HCT116 (cell line): ENCODE data around the gene KIRREL3. TPM values are rescaled to one million over a fixed set of nuclear protein-coding genes. Genes with fewer than 3 reads are reported as not detected.

ENCODE experiments used
- ATAC-seq: fragments of 200-7000 bp; cut with Tn5 transposase; 2 replicates; pipeline ENCODE4 v1.9.1; 2020; ENCODE audit warnings: mild to moderate bottlenecking, moderate library complexity
- BruUV-seq: library from RNA; stranded (reverse); fragments of 400-500 nt; replicated peaks from 2 replicates; lab custom pipeline; 2021; lab: Mats Ljungman, UMichigan
- CTCF ChIA-PET: fragments of 300-600 bp; sonication (Branson Sonifier 250); formaldehyde crosslinking; loops from one replicate; lab custom pipeline; 2021; ENCODE audit warnings: antibody characterized with exemption; lab: Charles Lee
- POLR2A ChIA-PET: fragments of 300-600, 350-600 bp; sonication (Branson Sonifier 250); formaldehyde crosslinking; loops from one replicate; lab custom pipeline; 2021; ENCODE audit warnings: antibody characterized with exemption; lab: Charles Lee
- RAD21 ChIA-PET, 2 experiments: fragments of 300-600 bp; sonication (Branson Sonifier 250); formaldehyde crosslinking; loops; one replicate each; lab custom pipeline; 2023; ENCODE audit warnings: low total read pairs in 2 of 2; ENCODE audit not compliant: uncharacterized antibody in 2 of 2, unreplicated experiment in 2 of 2, low non-redundant PET in 1 of 2; lab: Charles Lee
- DNase-seq: peaks from one replicate; pipeline ENCODE4 v3.0.0-alpha.2; 2010; ENCODE audit warnings: low read depth, low spot score
- H2AFZ ChIP-seq: fragments of 200-600 bp; shearing (Covaris generic), sonication (generic); 2 replicates; pipeline ENCODE4 v1.6.1; 2017; ENCODE audit warnings: low read depth, mixed run types, mixed read lengths, antibody characterized with exemption, low read length; ENCODE audit not compliant: poor library complexity, severe bottlenecking
- H3K27ac ChIP-seq: 2 replicates; pipeline ENCODE4 v1.5.1; 2012; ENCODE audit warnings: low read depth, low read length
- H3K27me3 ChIP-seq: fragments of 200-600 bp; sonication (generic); 2 replicates; pipeline ENCODE4 v1.6.1; 2016; ENCODE audit warnings: mixed run types, low read length, mixed read lengths; ENCODE audit not compliant: insufficient read depth
- H3K36me3 ChIP-seq, 2 experiments: fragments of 200-500 bp in 1 of 2; fragments of 200-600 bp in 1 of 2; sonication (Bioruptor generic) in 1 of 2; sonication (generic) in 1 of 2; 2 replicates each; pipeline versions ENCODE4 v1.5.1 to v1.6.1; 2014 to 2016; ENCODE audit warnings: low read length in 2 of 2, inconsistent platforms in 1 of 2, mixed read lengths in 1 of 2, mixed run types in 1 of 2; ENCODE audit not compliant: insufficient read depth in 2 of 2, control insufficient read depth in 1 of 2
- H3K4me1 ChIP-seq, 2 experiments: fragments of 200-600 bp in 1 of 2; sonication (generic) in 1 of 2; 2 replicates each; pipeline versions ENCODE4 v1.5.1 to v1.6.1; 2012 to 2017; ENCODE audit warnings: low read length in 2 of 2, inconsistent platforms in 1 of 2, mild to moderate bottlenecking in 1 of 2, mixed read lengths in 1 of 2, mixed run types in 1 of 2, moderate library complexity in 1 of 2; ENCODE audit not compliant: insufficient read depth in 2 of 2, control insufficient read depth in 1 of 2
- H3K4me2 ChIP-seq: fragments of 200-600 bp; sonication (generic); 2 replicates; pipeline ENCODE4 v1.6.1; 2017; ENCODE audit warnings: mixed run types, low read length, mixed read lengths
- H3K4me3 ChIP-seq, 2 experiments: fragments of 200-600 bp in 1 of 2; sonication (generic) in 1 of 2; replicated peaks in 1 of 2; 2 replicates each; pipeline ENCODE4 v1.5.1; 2011 to 2016; ENCODE audit warnings: low read length in 2 of 2, control low read depth in 1 of 2, low read depth in 1 of 2, mild to moderate bottlenecking in 1 of 2, mixed read lengths in 1 of 2, mixed run types in 1 of 2
- H3K79me2 ChIP-seq: fragments of 200-600 bp; sonication (generic); 2 replicates; pipeline ENCODE4 v1.6.1; 2017; ENCODE audit warnings: mild to moderate bottlenecking, mixed run types, low read length, moderate library complexity, mixed read lengths; ENCODE audit not compliant: insufficient read depth
- H3K9ac ChIP-seq: fragments of 200-600 bp; sonication (generic); 2 replicates; pipeline ENCODE4 v1.6.1; 2016; ENCODE audit warnings: low read length, mixed read lengths
- H3K9me2 ChIP-seq: fragments of 200-600 bp; sonication (generic), shearing (Covaris generic); 2 replicates; pipeline ENCODE4 v1.6.1; 2017; ENCODE audit warnings: mixed run types, mild to moderate bottlenecking, moderate library complexity; ENCODE audit not compliant: insufficient read depth
- H3K9me3 ChIP-seq, 2 experiments: fragments of 200-500 bp in 1 of 2; fragments of 200-600 bp in 1 of 2; sonication (Bioruptor generic) in 1 of 2; sonication (generic) in 1 of 2; 2 replicates each; pipeline ENCODE4 v1.6.1; 2014 to 2017; ENCODE audit warnings: low read length in 2 of 2, mixed read lengths in 2 of 2, inconsistent platforms in 1 of 2, low read depth in 1 of 2, mild to moderate bottlenecking in 1 of 2, mixed run types in 1 of 2, moderate library complexity in 1 of 2; ENCODE audit not compliant: control insufficient read depth in 1 of 2, insufficient read depth in 1 of 2
- H4K20me1 ChIP-seq: fragments of 200-600 bp; sonication (generic), shearing (Covaris generic); 2 replicates; pipeline ENCODE4 v1.6.1; 2017; ENCODE audit warnings: mixed run types, mild to moderate bottlenecking, moderate library complexity; ENCODE audit not compliant: insufficient read depth
- CTCF ChIP-seq, 3 experiments: fragments of 200-600 bp in 1 of 3; sonication (generic) in 1 of 3; IDR thresholded peaks in 2 of 3; conservative IDR thresholded peaks in 1 of 3; 2 replicates each; pipeline ENCODE4 v1.5.1; 2012 to 2017; ENCODE audit warnings: low read depth in 2 of 3, low read length in 2 of 3, antibody characterized with exemption in 1 of 3, borderline replicate concordance in 1 of 3, control low read depth in 1 of 3, mild to moderate bottlenecking in 1 of 3, mixed read lengths in 1 of 3, mixed run types in 1 of 3, moderate library complexity in 1 of 3; ENCODE audit not compliant: insufficient read depth in 1 of 3
- EGR1 ChIP-seq: IDR thresholded peaks from 2 replicates; pipeline ENCODE4 v1.6.1; 2012; ENCODE audit warnings: low read depth
- EZH2 ChIP-seq: fragments of 200-600 bp; sonication (generic); IDR thresholded peaks from 2 replicates; pipeline ENCODE4 v1.6.1; 2017; ENCODE audit warnings: antibody characterized with exemption, mixed run types
- FOSL1 ChIP-seq: IDR thresholded peaks from 2 replicates; pipeline ENCODE4 v1.6.1; 2012; ENCODE audit warnings: low read depth
- JUND ChIP-seq: IDR thresholded peaks from 2 replicates; pipeline ENCODE4 v1.6.1; 2012
- POLR2A ChIP-seq: IDR thresholded peaks from 2 replicates; pipeline ENCODE4 v1.7.0; 2011; ENCODE audit warnings: borderline replicate concordance; ENCODE audit not compliant: insufficient read depth, insufficient read length; ENCODE audit errors: extremely low read depth
- POLR2AphosphoS5 ChIP-seq: IDR thresholded peaks from 2 replicates; pipeline ENCODE4 v1.6.1; 2011; ENCODE audit warnings: mild to moderate bottlenecking, low read depth, low read length, moderate library complexity
- SIN3A ChIP-seq: IDR thresholded peaks from 2 replicates; pipeline ENCODE4 v1.6.1; 2012; ENCODE audit warnings: low read depth
- SRF ChIP-seq: IDR thresholded peaks from 2 replicates; pipeline ENCODE4 v1.6.1; 2012; ENCODE audit warnings: low read depth
- TCF7L2 ChIP-seq: IDR thresholded peaks from 2 replicates; pipeline ENCODE4 v1.7.0; 2011; ENCODE audit warnings: borderline replicate concordance, inconsistent platforms; ENCODE audit not compliant: insufficient read depth, insufficient read length; ENCODE audit errors: extremely low read depth
- YY1 ChIP-seq: IDR thresholded peaks from 2 replicates; pipeline ENCODE4 v1.6.1; 2011; ENCODE audit warnings: low read length, low read depth, moderate library complexity, mild to moderate bottlenecking; ENCODE audit not compliant: insufficient replicate concordance; ENCODE audit errors: extremely low read depth
- ZFX ChIP-seq: fragments of 450-650 bp; IDR thresholded peaks from 2 replicates; pipeline ENCODE4 v1.6.1; 2017
- ZNF274 ChIP-seq: fragments of 200-500 bp; sonication (Bioruptor generic); IDR thresholded peaks from 2 replicates; pipeline ENCODE4 v1.6.1; 2014; ENCODE audit warnings: mild to moderate bottlenecking, low read depth, low read length, inconsistent platforms
- intact Hi-C: fragments of 100-400 bp; cut with micrococcal nuclease; formaldehyde crosslinking; loops from 2 replicates; pipeline ENCODE4 v1.10.0; 2022
- total RNA-seq: library from RNA; stranded (reverse); gene quantifications from one replicate; pipeline ENCODE4 v1.2.1, GENCODE V29; 2021; ENCODE audit not compliant: unreplicated experiment

Gene KIRREL3
- total RNA-seq, 1 experiment from 2014 or later: not detected

GRCh38 chr11:126611438-126611837 lies 389.1 kb downstream of the KIRREL3 start:
- H3K4me3 ChIP-seq: no peak overlapping the region
- no peaks in the 10 kb centered on the region for H3K9me2 ChIP-seq
- RAD21 ChIA-PET: no interaction called here
- H3K4me2 ChIP-seq: no peak overlapping the region
- DNase-seq: no peak
- H3K9ac ChIP-seq: no peak overlapping the region
- H3K36me3 ChIP-seq: no peaks in the 10 kb centered on the region
- H3K79me2 ChIP-seq: no peaks in the 10 kb centered on the region
- H4K20me1 ChIP-seq: no peaks in the 10 kb centered on the region
- POLR2A ChIA-PET: no interaction called here
- H2AFZ ChIP-seq: no peak overlapping the region
- no peaks in the 10 kb centered on the region for H3K9me3 ChIP-seq
- H3K27ac ChIP-seq: no peak overlapping the region
- CTCF ChIA-PET: no interaction called here
- no peak for ATAC-seq
- H3K4me1 ChIP-seq: peaks cover 0 to 4% of the 10 kb centered on the region in 2 experiments; a peak in 2 of 4 replicates
- H3K27me3 ChIP-seq: peaks cover 38% of the 10 kb centered on the region
- no peak for TF ChIP-seq ZNF274
- no peak for TF ChIP-seq EZH2
- no peak for TF ChIP-seq EGR1
- no peak for TF ChIP-seq YY1
- TF ChIP-seq POLR2AphosphoS5: no peak
- no peak for TF ChIP-seq FOSL1
- TF ChIP-seq ZFX: no peak
- TF ChIP-seq TCF7L2: no peak
- no peak for TF ChIP-seq POLR2A
- TF ChIP-seq JUND: no peak
- no peak for TF ChIP-seq CTCF (IDR thresholded peaks at IDR 0.05 in 2 of 3, conservative IDR thresholded peaks at IDR 0.05 in 1 of 3; ENCODE audit: borderline replicate concordance in 1 of 3, insufficient read depth in 1 of 3, low read depth in 2 of 3, low read length in 2 of 3)
- no peak for TF ChIP-seq SRF
- TF ChIP-seq SIN3A: no peak
- no TSS peak for BruUV-seq
- intact Hi-C loops: no loop called here
